Endometrium (tissue), 2 donors: Measurements from ENCODE around the gene DYSF.
"Not testable (repeated sequence)": the region's sequence is repeated elsewhere in the genome, so short reads cannot be mapped to it uniquely, and the experiment has no call there.

Source experiments
- FAIRE-seq: peaks from 2 replicates; lab custom pipeline; 2012; peaks lifted over from hg19 to GRCh38; lab: Jason Lieb, UNC
- donor health status: control.
- donor health status: control.

The DYSF gene

DNA sequence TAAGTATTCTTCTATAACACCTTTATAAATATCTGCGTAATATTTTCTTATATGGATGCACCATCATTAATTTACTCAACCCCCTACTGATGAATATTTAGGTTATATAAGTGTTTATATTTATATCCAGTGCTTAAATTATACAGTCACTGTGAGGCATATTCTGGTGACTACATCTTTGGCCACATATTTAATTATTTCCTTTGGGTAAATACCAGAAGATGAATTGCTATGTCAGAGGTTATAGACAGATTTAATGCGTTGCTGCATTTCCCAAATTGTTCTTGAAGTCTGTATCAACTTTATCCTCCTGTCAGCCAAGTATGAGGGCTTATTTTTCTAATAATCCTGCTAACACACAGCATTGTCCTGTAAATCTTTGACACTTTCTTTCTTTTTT lies 18.7 kb downstream of the DYSF start:
- no peak for FAIRE-seq

DNA sequence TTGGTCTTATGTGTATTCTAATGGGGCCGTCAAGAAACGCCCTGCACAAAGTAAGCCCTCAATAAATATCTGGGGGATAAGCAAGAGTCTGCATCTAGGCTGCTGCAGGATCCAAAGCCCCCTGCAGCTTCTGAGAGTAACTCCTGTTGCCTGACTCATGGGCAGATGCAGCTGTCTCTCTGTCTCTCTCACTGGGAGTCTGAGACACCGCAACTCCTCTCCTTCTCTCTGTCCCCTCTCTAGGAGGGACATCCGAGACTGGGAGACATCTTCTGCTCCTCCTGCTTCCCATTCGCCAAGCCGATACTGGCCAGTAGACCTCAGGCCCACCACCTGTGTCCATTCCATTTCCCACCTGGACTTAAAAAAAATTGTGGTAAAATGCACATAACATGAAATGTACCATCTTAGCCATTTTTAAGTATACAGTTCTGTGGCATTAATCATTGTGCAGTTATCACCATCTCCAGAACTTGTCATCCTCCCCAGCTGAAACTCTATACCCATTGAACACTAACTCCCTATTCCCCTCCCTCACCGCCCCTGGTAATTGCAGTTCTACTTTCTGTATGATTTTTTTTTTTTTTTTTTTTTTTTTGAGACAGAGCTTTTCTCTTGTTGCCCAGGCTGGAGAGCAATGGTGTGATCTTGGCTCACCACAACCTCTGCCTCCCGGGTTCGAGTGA lies 20.1 kb downstream of the DYSF start:
- FAIRE-seq, result no peak

DNA sequence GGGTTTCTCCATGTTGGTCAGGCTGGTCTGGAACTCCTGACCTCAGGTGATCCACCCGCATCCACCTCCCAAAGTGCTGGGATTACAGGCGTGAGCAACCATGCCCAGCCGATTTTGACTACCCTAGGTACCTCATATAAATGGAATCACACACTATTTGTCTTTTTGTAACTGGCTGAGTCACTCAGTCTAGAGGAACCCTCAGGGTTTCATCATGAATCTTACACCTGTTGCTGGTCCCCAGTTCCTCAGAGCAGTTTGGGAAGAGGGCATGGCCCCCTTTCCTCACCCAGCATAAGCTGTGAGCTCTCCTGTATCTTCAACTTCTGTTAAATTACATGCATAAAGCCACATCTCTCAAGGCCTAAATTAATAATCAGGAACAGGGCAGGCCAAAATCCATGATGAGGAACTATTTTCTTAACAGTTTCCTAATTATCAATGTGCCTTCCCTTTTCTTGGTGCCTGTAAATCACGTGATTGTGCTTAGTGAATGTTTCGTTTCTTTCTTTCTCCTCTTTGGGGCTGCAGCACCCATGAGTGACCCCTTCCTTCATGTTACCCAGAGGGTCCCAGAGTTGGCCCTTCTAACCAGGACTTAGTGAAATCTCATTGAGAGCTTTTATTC lies 20.9 kb downstream of the DYSF start:
- no peak for FAIRE-seq

DNA sequence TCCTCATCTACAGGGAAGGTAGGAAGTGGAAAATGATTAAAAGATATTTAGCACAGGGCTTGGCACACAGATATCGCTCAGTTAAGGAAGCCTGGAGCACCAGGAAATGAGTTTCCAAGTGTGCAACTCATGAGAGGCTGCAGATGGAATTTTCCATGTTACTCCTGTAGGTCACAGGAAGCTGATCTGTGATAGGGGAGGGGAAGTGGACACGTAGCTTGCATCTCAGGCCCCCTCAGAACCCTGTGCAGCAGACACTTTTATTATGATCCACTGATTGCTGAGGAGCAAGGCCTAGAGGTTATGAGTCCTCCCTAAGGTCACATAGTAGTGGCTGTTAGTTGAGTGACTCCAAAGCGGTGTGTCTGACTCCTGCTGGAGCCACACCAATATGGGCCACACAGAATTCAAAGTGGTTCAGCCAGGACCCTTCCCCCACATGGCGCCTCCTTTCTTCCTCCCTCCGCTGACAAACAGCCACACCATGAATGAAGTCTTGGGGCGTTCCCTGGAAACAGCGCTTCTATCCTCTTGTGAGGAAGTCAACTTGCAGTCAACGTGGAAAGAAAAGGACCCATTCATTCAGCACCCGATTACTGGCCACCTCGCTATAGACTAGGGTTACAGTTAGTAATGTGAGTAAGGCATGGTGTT lies 21.5 kb downstream of the DYSF start:
- FAIRE-seq, result no peak

DNA sequence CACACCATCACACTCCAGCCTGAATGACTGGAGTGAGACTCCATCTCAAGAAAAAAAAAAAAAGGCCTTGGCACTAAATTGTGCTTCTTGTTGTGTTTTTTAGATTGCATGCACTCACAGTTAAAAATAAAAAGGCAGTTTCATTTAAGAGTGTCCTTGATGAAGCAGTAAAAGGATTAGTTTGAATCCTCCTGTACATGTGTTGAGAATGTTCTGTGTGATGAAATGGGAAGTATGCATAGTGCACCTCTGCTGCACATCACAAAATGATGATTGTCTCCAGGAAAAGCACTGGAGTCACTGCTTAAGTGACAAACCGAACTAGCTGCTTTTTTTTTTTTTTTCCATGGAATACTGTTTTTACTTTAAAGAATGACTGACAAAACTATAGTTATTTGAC lies 23.1 kb downstream of the DYSF start:
- no peak for FAIRE-seq

DNA sequence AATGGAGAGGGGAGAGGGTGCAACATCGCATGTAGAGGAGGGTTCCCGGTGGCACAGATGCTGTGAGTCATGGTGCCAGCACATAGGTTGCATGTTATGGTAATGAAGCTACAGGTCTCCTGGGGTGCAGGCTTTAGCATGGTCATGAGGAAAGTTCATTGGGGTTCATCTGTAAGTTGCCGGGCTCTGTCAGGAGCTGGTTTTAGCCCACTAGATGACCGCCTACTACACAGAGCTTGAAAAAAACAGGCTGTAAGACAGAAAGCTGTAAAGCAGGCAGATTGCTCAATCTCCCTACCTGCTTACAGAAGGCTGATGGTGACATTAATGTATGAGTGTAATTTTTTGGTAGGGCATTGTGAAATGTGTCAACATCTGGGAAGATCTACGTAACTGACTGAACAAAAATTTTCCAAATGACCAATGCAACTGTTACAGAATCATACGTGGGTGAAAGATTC lies 23.9 kb downstream of the DYSF start:
- no peak for FAIRE-seq

DNA sequence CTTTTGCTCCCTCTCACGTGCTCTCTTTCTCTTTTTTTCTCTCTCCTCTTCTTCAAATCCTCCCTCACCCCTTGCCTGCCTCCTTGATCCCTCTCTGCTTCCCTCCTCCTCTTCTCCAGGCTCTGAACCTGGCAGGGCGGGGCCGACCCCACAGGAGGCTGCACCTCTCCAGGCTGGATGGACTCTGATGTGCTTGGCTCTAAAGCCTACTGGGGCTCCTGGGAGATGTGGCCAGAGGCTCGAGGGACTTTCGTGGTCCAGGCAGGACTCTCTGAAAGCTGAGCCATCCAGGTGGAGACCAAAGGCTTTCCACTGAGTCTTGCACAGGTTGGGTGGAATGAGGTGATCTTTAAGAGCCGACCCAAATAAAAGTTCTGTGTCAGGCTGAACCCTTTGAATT lies 25.4 kb downstream of the DYSF start:
- FAIRE-seq, result no peak

DNA sequence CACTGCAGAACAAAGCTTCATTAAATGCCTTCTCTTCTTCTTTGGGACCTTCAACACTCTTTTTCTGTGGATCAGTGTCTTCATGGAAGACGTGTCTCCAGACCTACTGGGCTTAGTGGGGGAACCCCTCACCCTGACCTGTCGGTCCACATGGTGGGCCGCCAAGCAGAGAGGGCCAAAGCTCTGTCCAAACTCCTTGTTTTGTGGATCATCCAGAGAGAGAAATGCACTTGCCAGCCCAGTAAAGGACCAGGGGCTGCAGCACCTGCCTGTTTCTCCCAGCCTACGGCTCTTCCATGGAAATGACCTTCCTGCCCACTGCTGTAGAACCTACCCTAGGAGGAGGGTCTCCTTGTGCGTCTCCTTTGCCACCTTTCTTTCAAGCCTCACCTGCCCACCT lies 25.9 kb downstream of the DYSF start:
- FAIRE-seq, result no peak

DNA sequence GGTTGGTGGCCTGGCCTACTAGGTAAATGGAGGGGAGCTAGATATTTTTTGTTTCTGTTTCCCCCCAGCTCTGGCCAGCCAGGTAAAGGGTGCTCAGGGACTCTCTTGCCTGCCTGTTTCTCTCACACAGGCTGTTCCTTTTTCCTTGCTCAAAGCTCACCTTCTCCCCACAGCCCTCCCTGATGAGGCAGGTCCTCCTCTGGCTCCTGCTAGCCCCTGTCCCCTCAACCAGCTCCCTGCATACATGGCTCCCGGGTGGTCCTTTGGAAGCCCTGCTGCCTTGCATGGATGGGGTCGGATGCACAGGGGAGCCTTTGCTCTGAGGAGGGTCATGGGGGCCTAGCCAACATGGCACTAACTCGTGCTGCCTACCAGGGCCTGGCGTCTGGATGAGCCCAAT lies 27.8 kb downstream of the DYSF start:
- FAIRE-seq, result no peak

DNA sequence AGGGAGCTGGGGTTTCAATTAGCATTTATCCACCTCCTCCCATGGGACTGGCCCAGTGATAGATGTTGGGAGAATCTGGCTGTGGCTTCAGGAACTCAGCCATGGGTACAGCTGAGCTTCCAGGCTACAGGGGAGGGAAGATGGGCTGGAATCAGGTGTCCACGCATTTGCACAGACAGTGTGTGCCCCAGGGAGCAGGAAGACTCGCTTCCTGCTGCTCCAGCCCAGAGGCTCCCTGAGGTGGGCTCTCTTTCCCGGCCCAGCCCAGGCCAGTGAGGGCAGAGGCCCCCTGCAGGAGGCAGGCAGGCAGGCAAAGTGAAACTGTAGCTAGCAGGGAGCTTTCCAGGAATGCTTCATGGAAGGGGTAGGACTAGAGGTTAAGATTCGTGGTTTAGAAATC lies 28.7 kb downstream of the DYSF start:
- FAIRE-seq, result no peak

DNA sequence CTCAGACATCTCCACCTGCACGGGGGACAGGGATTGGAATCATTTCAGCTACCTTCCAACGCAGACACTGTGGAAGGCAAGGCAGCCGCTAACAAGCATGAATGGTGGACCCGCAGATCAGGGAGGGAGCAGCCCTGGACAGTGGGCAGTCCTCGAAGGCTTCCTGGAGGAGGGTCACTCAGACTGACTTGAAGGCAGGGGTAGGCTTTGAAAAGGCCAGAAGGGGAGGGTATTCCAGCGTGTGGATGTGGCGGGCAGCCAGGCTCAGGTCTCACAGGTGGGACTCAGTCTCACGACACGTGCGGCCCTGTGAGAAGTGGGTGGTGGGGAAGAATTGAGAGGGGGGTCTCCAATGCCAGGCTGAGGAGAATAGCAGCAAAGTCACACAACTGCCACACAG lies 29.9 kb downstream of the DYSF start:
- no peak for FAIRE-seq

DNA sequence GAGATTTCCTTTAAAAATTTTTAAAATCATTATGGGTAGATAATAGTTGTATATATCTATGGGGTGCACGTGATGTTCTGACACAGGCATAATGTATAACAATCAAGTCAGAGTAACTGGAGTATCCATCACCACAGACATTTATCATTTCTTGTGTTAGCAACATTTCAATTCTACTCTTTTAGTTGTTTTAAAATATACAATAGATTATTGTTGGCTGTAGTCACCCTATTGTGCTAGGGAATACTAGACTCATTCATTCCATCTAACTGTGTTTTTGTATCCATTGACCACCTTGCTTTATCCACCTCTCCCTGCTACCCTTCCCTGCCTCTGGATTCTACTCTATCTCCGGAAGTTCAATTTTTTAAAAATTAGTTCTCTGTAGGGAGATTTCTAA lies 31.0 kb downstream of the DYSF start:
- FAIRE-seq, result no peak

DNA sequence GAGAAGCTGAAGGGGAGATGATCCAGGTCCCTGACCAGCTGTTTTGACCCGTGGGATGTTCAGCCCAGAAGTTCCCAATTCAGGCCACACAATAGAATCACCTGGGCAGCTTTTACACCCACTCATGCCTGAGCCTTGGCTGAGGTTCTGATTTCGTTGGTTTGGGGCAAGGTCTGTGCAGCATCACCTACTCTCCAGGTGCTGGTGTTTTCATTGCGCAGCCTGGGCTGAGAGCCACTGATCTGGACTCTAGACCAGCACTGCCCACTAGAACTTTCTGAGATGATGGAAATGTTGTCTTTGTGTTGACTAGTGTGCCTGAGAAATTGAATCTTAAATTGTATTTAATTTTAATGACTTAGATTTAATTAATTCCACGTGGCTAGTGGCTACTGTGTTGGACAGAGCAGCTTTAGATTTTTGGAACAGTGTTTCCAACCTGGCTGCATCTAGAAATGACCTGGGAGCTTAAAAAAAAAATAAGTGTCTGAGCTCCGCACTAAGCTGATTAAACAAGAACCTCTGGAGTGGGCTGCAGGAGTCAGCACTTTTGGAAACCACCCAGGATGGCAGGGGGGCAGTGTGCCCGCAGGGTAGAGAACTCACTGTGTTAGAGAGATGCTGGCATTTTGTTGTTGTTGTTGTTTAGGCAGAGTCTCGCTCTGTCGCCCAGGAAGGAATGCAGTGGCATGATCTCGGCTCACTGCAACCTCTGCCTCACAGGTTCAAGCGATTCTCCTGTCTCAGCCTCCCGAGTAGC lies 33.7 kb downstream of the DYSF start:
- no peak for FAIRE-seq

DNA sequence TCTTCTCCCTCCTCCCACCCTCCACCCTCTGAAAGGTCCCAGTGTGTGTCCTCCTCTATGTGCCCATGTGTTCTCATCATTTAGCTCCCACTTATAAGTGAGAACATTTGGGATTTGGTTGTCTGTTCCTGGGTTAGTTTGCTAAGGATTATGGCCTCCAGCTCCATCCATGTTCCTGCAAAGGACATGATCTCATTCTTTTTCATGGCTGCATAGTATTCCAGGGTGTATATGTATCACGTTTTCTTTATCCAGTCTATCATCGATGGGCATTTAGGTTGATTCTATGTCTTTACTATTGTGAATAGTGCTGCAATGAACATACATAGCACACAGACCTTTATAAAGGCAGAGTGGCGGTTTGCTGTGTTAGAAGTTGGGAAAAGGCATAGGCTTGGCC lies 38.2 kb downstream of the DYSF start:
- not testable (repeated sequence) for FAIRE-seq

DNA sequence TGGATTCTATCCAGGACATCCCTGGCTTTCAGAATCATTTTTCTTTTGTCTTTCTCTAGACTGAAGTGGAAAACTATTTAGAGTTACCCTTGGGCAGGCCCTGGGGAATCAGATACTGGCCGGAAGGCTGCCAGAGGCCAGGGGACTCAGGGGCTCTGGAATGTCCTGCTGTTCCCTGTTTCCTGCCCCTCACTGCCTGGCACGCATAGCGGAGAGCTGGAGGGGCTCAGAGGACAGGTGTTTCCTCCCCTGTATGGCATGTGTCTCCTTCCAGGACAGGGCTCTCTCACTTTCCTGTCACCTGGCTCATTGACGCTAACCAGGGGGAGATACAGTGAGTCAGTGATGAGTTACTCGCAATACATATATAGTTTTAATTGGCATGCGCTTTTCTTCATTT lies 38.8 kb downstream of the DYSF start:
- FAIRE-seq, result no peak

DNA sequence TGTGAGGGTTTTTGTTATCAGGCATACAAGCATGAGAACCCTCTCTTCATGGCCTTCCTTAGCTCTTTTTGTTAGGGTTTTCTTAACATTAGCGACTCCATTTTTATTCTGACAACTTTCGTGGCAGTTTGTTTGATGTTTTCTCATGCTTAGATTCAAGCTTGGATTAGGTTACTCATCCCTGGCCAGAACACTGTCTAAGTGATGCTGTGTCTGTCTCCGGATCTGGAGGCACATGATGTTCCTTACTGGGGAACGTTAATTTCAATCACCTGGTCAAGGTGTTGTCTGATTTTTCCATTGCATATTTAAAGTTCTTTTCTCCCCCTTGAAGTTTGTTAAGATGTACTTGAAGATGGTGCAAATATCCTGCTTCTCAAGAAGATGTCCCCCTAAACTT lies 40.7 kb downstream of the DYSF start:
- no peak for FAIRE-seq

DNA sequence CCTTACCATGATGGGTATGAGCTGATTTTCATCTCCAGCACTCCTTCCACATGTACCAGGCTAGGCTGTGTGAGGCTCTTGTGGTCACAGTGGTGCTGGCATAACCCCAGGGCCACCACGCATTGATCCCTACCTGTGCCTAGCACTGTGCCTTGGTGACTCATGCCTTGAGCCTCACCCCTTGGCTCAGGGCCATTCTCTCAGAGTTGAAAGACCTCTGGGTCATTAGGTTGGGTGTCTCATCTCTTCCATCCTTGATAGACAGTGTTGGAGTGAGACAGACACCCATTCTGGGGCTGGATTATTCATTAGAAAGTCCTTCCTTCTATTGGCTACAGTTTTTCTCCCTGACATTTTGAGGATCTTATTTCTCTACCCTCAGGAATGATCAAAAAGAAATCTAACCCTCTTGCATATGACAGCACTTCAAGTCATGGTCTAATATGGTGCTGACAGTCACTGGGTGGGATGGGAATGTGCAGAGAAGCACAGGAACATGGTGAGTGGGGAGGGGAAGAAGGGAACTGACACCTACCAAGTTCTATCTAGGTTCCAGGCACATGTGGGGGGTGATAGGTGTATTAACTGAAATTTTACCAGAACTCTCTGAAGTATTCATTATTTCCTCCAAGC lies 41.3 kb downstream of the DYSF start:
- no peak for FAIRE-seq

DNA sequence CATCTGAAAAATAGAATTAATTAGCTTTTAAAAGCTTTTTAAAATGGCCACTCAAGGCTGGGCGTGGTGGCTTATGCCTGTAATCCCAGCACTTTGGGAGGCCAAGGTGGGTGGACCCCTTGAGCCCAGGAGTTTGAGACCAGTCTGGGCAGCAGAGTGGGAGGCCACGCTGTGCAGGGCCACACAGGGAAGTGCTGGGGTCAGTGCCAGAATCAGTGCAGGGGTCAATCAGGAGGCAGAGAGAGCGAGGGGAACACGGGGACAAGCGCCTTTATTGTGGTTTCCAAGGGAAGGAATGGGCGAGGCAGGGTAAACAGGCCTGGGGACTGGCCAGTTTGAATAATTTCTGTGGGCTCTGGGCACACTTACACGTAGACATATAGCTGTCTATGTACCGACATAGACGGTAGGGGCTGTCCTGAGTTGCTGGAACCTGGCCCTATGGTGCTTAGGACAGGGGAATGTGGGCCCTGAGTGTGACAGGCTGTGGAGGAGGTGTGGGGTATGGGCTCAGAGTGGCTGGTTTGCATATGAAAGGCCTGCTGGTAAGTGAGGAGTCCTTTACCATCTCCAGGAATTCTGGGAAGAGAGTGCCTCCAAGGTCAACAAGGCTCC lies 42.9 kb downstream of the DYSF start:
- no peak for FAIRE-seq

DNA sequence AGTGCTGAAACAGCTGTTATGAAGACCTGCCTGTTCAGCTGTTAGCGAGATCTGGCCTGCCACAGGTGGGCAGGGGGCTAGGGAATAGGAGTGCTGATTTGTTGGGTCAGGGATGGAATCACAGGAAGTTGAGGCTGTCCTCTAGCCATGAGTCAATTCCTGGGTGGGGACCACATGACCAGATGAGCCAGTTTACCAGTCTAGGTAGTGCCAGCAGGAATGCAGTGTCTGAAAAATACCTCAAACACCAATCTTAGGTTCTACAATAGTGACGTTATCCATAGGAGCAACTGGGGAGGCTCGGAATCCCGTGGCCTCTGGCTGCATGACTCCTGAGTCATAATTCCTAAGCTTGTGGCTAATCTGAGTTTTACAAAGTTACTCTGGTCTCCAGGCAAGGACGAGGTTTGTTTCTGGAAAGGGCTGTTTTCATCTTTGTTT lies 44.9 kb downstream of the DYSF start:
- no peak for FAIRE-seq

DNA sequence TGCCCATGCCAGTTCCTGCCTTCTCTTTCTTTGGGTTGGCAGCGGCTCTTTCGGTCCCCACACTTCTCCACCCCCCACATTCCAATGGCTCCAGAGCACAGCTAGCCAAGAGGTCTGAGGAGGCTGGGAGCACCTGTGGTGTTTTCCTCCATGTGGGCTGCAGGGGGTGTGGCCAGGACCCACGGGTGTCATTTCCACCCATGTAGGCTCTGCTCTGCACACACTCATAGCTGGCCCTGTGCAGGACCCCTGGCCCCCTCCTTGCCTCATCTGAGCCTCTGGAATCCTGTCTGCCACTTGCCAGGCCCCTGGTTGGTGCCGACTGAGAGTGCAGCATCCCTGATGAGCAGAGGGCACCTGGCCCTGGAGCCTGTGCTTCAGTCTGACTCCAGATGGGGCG lies 46.3 kb downstream of the DYSF start:
- no peak for FAIRE-seq

DNA sequence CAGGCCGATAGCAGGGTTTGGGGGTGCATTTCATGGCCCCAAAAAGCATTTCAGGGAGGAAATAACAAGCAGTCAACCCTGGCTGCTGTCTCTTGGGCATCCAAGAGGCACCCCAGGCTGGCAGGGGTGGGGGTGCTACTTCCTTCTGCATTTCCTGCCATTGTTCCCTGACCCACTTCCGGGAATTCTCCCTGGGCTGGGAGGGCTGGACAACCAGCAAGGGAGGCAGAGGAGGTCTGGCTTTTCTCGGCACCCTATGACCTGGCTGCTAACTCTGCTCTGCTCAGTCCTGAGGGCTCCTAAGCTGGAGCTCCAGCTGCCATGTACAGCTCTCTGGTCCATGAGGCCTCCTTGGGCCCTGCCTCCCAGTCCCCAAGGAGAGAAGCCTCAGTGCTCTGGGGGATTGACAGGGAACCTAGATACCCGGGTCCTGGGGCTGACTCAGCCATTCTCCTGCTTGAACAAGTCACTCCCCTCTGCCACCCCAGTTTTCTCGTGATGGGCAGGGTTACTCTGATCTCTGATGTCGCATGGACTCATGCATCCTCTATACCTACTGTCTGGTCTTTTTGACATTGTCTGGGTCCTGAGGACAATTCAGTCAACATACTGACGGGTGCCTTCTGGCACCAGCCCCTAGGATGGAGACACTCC lies 47.2 kb downstream of the DYSF start:
- FAIRE-seq, result no peak
